NB4 (cell line): ENCODE measurements around the gene KEL.

Source experiments
- MYC ChIP-seq: IDR thresholded peaks from 2 replicates; pipeline ENCODE4 v1.6.1; 2011; ENCODE audit warnings: low read depth, low read length
- POLR2A ChIP-seq: IDR thresholded peaks from 2 replicates; pipeline ENCODE4 v1.6.1; 2011; ENCODE audit warnings: mild to moderate bottlenecking; ENCODE audit not compliant: insufficient read length; ENCODE audit errors: extremely low read depth
- TF ChIP-seq, protein P1 (sequence below): IDR thresholded peaks from 2 replicates; pipeline ENCODE4 v1.6.1; 2011; ENCODE audit warnings: low read depth, low read length
- TF ChIP-seq, protein P2 (sequence below): IDR thresholded peaks from one replicate; pipeline ENCODE4 v1.5.1; 2012; ENCODE audit warnings: low read depth, low read length

DNA sequence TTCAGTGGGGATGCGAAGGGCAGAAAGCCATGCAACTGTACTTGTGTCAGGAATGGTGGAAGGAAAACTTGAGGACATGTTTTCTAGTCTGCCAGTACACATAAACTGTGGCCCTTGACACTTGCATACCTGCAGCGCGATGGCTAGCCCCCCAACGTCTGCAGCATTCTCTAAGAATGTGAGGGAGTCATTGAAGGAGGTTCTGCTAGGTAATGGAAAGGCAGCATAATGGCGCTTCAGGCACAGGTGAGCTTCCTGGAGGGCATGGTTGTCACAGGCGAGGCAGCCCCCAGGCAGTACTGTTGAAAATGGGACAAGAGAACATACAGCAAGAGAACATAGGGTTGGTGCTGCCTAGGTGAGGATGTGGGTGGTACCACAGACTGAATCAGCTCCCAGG, 19.4 kb downstream of the KEL start:
- TF ChIP-seq, protein P1, sequence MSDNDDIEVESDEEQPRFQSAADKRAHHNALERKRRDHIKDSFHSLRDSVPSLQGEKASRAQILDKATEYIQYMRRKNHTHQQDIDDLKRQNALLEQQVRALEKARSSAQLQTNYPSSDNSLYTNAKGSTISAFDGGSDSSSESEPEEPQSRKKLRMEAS: no peak
- TF ChIP-seq, protein P2, sequence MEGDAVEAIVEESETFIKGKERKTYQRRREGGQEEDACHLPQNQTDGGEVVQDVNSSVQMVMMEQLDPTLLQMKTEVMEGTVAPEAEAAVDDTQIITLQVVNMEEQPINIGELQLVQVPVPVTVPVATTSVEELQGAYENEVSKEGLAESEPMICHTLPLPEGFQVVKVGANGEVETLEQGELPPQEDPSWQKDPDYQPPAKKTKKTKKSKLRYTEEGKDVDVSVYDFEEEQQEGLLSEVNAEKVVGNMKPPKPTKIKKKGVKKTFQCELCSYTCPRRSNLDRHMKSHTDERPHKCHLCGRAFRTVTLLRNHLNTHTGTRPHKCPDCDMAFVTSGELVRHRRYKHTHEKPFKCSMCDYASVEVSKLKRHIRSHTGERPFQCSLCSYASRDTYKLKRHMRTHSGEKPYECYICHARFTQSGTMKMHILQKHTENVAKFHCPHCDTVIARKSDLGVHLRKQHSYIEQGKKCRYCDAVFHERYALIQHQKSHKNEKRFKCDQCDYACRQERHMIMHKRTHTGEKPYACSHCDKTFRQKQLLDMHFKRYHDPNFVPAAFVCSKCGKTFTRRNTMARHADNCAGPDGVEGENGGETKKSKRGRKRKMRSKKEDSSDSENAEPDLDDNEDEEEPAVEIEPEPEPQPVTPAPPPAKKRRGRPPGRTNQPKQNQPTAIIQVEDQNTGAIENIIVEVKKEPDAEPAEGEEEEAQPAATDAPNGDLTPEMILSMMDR: no peak
- TF ChIP-seq POLR2A (no peak), MYC (no peak)
